GM12865 (cell line): ENCODE data around the gene PIP4K2A.

Experiments
- DNase-seq: peaks from one replicate; pipeline ENCODE4 v3.0.0; 2010; ENCODE audit warnings: low read depth
- H3K4me3 ChIP-seq: 2 replicates; pipeline ENCODE4 v1.5.1; 2011; ENCODE audit warnings: mild to moderate bottlenecking, low read depth, low read length, control low read depth
- CTCF ChIP-seq: IDR thresholded peaks from 2 replicates; pipeline ENCODE4 v1.5.1; 2011; ENCODE audit warnings: low read length, control low read depth, low read depth, inconsistent platforms; ENCODE audit not compliant: insufficient read depth; ENCODE audit errors: missing control alignments

Gene PIP4K2A

GRCh38 chr10:22704942-22705341 is 9.4 kb downstream of the PIP4K2A start:
- TF ChIP-seq CTCF = no peak
- peak overlapping the region; percentile 44 for H3K4me3 ChIP-seq
- DNase-seq = peak; percentile 75

GRCh38 chr10:22704471-22704911 is 9.9 kb downstream of the PIP4K2A start:
- no peak for TF ChIP-seq CTCF
- peak overlapping the region; percentile 44 for H3K4me3 ChIP-seq
- DNase-seq = peak; percentile 67

- no peak for DNase-seq
- no peak for TF ChIP-seq CTCF
- no peak overlapping the region for H3K4me3 ChIP-seq
Observed at GRCh38 chr10:22702348-22702747, 12.0 kb downstream of the PIP4K2A start.

- peak overlapping the region; percentile 15 for H3K4me3 ChIP-seq
- no peak for TF ChIP-seq CTCF
- DNase-seq = peak; percentile 38
Observed at GRCh38 chr10:22701132-22701826, 13.1 kb downstream of the PIP4K2A start.

GRCh38 chr10:22700489-22700888 is 13.9 kb downstream of the PIP4K2A start:
- peak overlapping the region; percentile 15 for H3K4me3 ChIP-seq
- no peak for TF ChIP-seq CTCF
- peak; percentile 64 for DNase-seq

GRCh38 chr10:22699976-22700375 is 14.4 kb downstream of the PIP4K2A start:
- peak; percentile 40 for DNase-seq
- H3K4me3 ChIP-seq = no peak overlapping the region

More at GRCh38 chr10:22699976-22700375, 14.4 kb downstream of the PIP4K2A start:
- no peak for TF ChIP-seq CTCF
